CD4-positive, alpha-beta T cell (primary cell): Measurements from ENCODE around the gene ZNF263. TPM values are rescaled to one million over a fixed set of nuclear protein-coding genes. Genes with fewer than 3 reads are reported as not detected.

Source experiments
- ATAC-seq: fragments of 200-7000 bp; cut with Tn5 transposase; one replicate; pipeline ENCODE4 v1.10.0; 2022; ENCODE audit warnings: mild to moderate bottlenecking; ENCODE audit not compliant: poor library complexity
- CTCF ChIA-PET: fragments of 350-600 bp; sonication (Branson Sonifier 250); formaldehyde crosslinking; loops from one replicate; lab custom pipeline; 2021; ENCODE audit warnings: antibody characterized with exemption, inconsistent platforms; lab: Charles Lee
- POLR2A ChIA-PET: fragments of 350-600 bp; sonication (Branson Sonifier 250); formaldehyde crosslinking; loops from one replicate; lab custom pipeline; 2021; ENCODE audit warnings: antibody characterized with exemption, inconsistent platforms; lab: Charles Lee
- DNase-seq, 14 experiments: peaks; one replicate each; pipeline ENCODE4 v3.0.0-alpha.2; 2013 to 2020; ENCODE audit warnings: mixed read lengths in 2 of 14
- H3K27ac ChIP-seq, 2 donors: one replicate each; pipeline versions ENCODE4 v1.5.1 to v1.7.0; 2013; ENCODE audit warnings: low read length in 2 of 2, low read depth in 1 of 2, mild to moderate bottlenecking in 1 of 2
- H3K27me3 ChIP-seq, 2 experiments: 1 replicate in 1 of 2; 2 replicates in 1 of 2; pipeline versions ENCODE4 v1.6.1 to v1.7.0; 2013; ENCODE audit warnings: low read length in 2 of 2, control low read depth in 1 of 2, mild to moderate bottlenecking in 1 of 2, moderate library complexity in 1 of 2; ENCODE audit not compliant: insufficient read depth in 2 of 2, control insufficient read depth in 1 of 2
- H3K36me3 ChIP-seq: one replicate; pipeline ENCODE4 v1.6.1; 2013; ENCODE audit warnings: low read length, control low read depth; ENCODE audit not compliant: insufficient read depth
- H3K4me1 ChIP-seq: one replicate; pipeline ENCODE4 v1.6.1; 2013; ENCODE audit warnings: low read length, control low read depth; ENCODE audit not compliant: insufficient read depth
- H3K4me3 ChIP-seq: one replicate; pipeline ENCODE4 v1.5.1; 2013; ENCODE audit warnings: mild to moderate bottlenecking, low read length, moderate library complexity
- H3K9me3 ChIP-seq, 2 experiments: 1 replicate in 1 of 2; 2 replicates in 1 of 2; pipeline versions ENCODE4 v1.6.1 to v1.7.0; 2013; ENCODE audit warnings: low read length in 2 of 2, mild to moderate bottlenecking in 2 of 2, control low read depth in 1 of 2, moderate library complexity in 1 of 2; ENCODE audit not compliant: control insufficient read depth in 1 of 2, insufficient read depth in 1 of 2
- H3K27ac Mint-ChIP-seq: one replicate; pipeline ENCODE4 v1.8.0; 2020; ENCODE audit warnings: mixed read lengths
- H3K27me3 Mint-ChIP-seq: one replicate; pipeline ENCODE4 v1.8.0; 2021; ENCODE audit warnings: mixed read lengths
- H3K36me3 Mint-ChIP-seq: one replicate; pipeline ENCODE4 v1.8.0; 2021; ENCODE audit warnings: low read depth, mixed read lengths
- H3K4me1 Mint-ChIP-seq: one replicate; pipeline ENCODE4 v1.8.0; 2021; ENCODE audit warnings: low read depth, mixed read lengths
- H3K4me3 Mint-ChIP-seq: one replicate; pipeline ENCODE4 v1.8.0; 2020; ENCODE audit warnings: mild to moderate bottlenecking, mixed read lengths
- H3K9me3 Mint-ChIP-seq: one replicate; pipeline ENCODE4 v1.8.0; 2020; ENCODE audit warnings: mixed read lengths
- intact Hi-C, 2 experiments: fragments of 100-400 bp; cut with DNase I in 1 of 2; cut with micrococcal nuclease in 1 of 2; formaldehyde crosslinking; loops; one replicate each; pipeline versions ENCODE4 v1.15.1 to v1.9.0; 2023 to 2025; cut with DNase I, micrococcal nuclease
- total RNA-seq, 174 experiments: library from RNA in 2 of 174; stranded (reverse) in 2 of 174; gene quantifications; one replicate each; pipeline ENCODE4 v1.2.3 and lab custom pipeline; 2021 to 2026
- TF ChIP-seq, protein P1 (sequence below): fragments of 200-600 bp; IDR thresholded peaks from one replicate; pipeline ENCODE4 v1.8.0; 2022; ENCODE audit warnings: antibody characterized with exemption, mild to moderate bottlenecking

Gene ZNF263
- total RNA-seq, 2 experiments from 2014 or later = 35.3 to 39.4 TPM

DNA sequence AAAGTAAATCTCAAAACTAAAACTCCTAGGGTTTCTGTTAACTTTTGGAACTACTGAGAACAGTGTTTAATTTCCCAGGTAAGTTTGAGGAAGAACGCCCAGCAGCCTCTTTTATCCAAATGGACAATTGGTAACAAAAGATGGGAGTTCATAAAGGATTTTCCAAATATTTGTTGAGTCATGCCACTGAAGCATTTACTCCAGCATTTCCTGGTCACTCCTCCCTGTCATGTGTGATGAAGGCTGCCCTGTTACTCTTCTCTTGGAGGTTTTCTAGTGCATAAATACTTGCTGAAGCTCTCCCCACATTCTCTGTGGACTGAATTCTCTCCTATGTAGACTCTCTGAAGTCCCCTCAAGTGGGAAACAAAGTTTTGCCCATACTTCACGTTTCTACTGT lies 38.5 kb downstream of the ZNF263 start:
- peaks cover 43 to 63% of the 10 kb centered on the region in 2 experiments for H3K9me3 ChIP-seq
- H3K27me3 ChIP-seq = no peaks in the 10 kb centered on the region
- Mint-ChIP-seq H3K27me3 (no peaks in the 10 kb centered on the region), H3K4me1 (no peaks in the 10 kb centered on the region), H3K27ac (no peak overlapping the region), H3K36me3 (peaks cover 68% of the 10 kb centered on the region), H3K4me3 (no peak overlapping the region), H3K9me3 (peaks cover 18% of the 10 kb centered on the region)
- H3K36me3 ChIP-seq = peaks cover 11% of the 10 kb centered on the region
- no peak for DNase-seq
- intact Hi-C loops = no loop called here
- no peak for ATAC-seq
- ChIA-PET POLR2A (no interaction called here), CTCF (no interaction called here)
- TF ChIP-seq, protein P1, sequence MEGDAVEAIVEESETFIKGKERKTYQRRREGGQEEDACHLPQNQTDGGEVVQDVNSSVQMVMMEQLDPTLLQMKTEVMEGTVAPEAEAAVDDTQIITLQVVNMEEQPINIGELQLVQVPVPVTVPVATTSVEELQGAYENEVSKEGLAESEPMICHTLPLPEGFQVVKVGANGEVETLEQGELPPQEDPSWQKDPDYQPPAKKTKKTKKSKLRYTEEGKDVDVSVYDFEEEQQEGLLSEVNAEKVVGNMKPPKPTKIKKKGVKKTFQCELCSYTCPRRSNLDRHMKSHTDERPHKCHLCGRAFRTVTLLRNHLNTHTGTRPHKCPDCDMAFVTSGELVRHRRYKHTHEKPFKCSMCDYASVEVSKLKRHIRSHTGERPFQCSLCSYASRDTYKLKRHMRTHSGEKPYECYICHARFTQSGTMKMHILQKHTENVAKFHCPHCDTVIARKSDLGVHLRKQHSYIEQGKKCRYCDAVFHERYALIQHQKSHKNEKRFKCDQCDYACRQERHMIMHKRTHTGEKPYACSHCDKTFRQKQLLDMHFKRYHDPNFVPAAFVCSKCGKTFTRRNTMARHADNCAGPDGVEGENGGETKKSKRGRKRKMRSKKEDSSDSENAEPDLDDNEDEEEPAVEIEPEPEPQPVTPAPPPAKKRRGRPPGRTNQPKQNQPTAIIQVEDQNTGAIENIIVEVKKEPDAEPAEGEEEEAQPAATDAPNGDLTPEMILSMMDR = no peak
- no peak overlapping the region for H3K27ac ChIP-seq
- no peak overlapping the region for H3K4me3 ChIP-seq
- no peaks in the 10 kb centered on the region for H3K4me1 ChIP-seq

DNA sequence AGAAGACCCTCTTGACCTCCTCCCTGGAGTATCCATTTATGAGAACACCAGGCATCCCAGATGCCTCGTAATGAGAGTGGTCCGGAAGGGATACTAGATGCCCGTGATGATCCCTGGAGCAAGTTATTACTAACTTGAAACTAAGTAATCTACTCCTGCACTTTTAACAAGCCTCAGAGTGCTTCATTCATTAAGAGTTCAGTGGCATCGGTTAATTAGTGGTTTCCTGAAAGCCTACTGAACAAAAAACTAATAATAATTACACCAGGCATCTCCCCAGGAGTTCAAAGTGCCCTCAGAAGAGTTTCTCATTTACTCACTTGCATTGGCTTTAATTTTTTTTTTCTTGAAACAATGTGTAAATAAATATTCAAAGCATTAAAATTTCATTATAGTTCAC lies 44.2 kb downstream of the ZNF263 start:
- Mint-ChIP-seq H3K4me1 (no peaks in the 10 kb centered on the region), H3K4me3 (no peak overlapping the region), H3K9me3 (peaks cover 10% of the 10 kb centered on the region), H3K36me3 (peaks cover 39% of the 10 kb centered on the region), H3K27me3 (no peaks in the 10 kb centered on the region), H3K27ac (no peak overlapping the region)
- no peaks in the 10 kb centered on the region for H3K36me3 ChIP-seq
- intact Hi-C loops = no loop called here
- TF ChIP-seq, protein P1 = no peak
- peaks cover 10 to 24% of the 10 kb centered on the region in 2 experiments for H3K9me3 ChIP-seq
- no peak for DNase-seq
- ChIA-PET CTCF (no interaction called here), POLR2A (interaction anchor here (1.0 kb wide), 1 partner anchor 45 kb away, joined by 3 read pairs; the partner anchor contains the start of gene ZNF263)
- H3K4me3 ChIP-seq = no peak overlapping the region
- no peak for ATAC-seq
- no peaks in the 10 kb centered on the region for H3K27me3 ChIP-seq
- H3K27ac ChIP-seq = no peak overlapping the region
- no peaks in the 10 kb centered on the region for H3K4me1 ChIP-seq

DNA sequence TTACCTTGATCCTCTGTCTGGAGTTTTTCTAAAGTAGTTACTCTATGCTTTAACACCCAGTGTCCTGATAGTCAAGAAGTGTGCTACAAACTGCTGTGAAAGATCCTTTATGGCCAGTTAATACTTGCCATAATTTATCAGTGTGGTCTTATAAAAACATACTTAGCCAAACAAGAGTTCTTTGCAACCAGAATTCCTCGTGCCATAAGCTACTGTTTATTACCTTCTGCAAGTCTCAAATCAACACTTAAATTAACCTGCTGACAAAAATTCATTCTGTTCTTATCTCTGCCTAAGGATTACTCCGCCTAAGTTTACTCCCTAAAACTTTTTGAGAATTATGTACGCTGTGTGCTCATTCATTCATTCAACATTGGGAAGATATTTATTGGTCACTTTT lies 44.8 kb downstream of the ZNF263 start:
- H3K9me3 Mint-ChIP-seq = peaks cover 8% of the 10 kb centered on the region
- intact Hi-C loops = no loop called here
- ChIA-PET POLR2A (interaction anchor here (1.0 kb wide), 1 partner anchor 45 kb away, joined by 3 read pairs; the partner anchor contains the start of gene ZNF263), CTCF (no interaction called here)
- no peaks in the 10 kb centered on the region for H3K27me3 Mint-ChIP-seq
- Histone ChIP-seq H3K27me3 (no peaks in the 10 kb centered on the region), H3K4me1 (no peaks in the 10 kb centered on the region), H3K36me3 (no peaks in the 10 kb centered on the region), H3K4me3 (no peak overlapping the region), H3K9me3 (peaks cover 8 to 24% of the 10 kb centered on the region in 2 experiments), H3K27ac (no peak overlapping the region)
- no peak overlapping the region for H3K27ac Mint-ChIP-seq
- ATAC-seq (no peak), DNase-seq (no peak)
- H3K4me1 Mint-ChIP-seq = no peaks in the 10 kb centered on the region
- H3K36me3 Mint-ChIP-seq = peaks cover 38% of the 10 kb centered on the region
- H3K4me3 Mint-ChIP-seq = no peak overlapping the region
- TF ChIP-seq, protein P1 = no peak
